Esophagus muscularis mucosa (tissue), 3 donors: ENCODE data around the gene FADS6.

Source experiments
- POLR2A ChIP-seq: fragments of 450-650 bp; IDR thresholded peaks from one replicate; pipeline ENCODE4 v1.6.1; 2017; ENCODE audit warnings: antibody characterized with exemption, moderate library complexity, mild to moderate bottlenecking, low read depth
- TF ChIP-seq, protein P1 (sequence below), 3 experiments: fragments of 200-600 bp in 2 of 3; fragments of 450-650 bp in 1 of 3; sonication (generic) in 2 of 3; IDR thresholded peaks; one replicate each; pipeline ENCODE4 v1.5.1; 2017 to 2019; ENCODE audit warnings: antibody characterized with exemption in 3 of 3, mild to moderate bottlenecking in 2 of 3, moderate library complexity in 1 of 3

DNA sequence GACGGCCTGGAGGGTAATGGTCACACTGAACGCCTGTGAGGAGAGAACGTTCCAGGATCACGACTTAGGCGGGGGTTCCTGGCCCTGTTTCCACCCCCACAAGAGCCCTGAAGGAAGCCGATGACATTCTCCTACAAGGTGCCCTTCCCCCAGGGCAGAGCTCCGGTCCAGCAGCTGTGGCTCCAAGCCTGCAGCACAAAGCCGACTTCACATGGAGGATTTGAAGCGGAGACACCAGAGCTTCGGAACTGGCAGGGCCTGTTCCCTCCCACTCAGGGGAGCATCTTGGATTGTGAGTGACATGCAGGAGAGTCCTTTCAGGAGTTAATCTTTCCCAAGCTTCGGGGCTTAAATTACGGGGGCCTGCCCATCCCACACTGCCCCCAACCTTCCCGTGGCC, 5.0 kb downstream of the FADS6 start:
- TF ChIP-seq, protein P1, sequence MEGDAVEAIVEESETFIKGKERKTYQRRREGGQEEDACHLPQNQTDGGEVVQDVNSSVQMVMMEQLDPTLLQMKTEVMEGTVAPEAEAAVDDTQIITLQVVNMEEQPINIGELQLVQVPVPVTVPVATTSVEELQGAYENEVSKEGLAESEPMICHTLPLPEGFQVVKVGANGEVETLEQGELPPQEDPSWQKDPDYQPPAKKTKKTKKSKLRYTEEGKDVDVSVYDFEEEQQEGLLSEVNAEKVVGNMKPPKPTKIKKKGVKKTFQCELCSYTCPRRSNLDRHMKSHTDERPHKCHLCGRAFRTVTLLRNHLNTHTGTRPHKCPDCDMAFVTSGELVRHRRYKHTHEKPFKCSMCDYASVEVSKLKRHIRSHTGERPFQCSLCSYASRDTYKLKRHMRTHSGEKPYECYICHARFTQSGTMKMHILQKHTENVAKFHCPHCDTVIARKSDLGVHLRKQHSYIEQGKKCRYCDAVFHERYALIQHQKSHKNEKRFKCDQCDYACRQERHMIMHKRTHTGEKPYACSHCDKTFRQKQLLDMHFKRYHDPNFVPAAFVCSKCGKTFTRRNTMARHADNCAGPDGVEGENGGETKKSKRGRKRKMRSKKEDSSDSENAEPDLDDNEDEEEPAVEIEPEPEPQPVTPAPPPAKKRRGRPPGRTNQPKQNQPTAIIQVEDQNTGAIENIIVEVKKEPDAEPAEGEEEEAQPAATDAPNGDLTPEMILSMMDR (IDR thresholded peaks at IDR 0.05): no peak
- TF ChIP-seq POLR2A: no peak
